RWPE2 (cell line): ENCODE results near the gene ALCAM.

Experiments
- ATAC-seq: fragments of 200-7000 bp; cut with Tn5 transposase; 3 replicates; pipeline ENCODE4 v1.9.1; 2021; ENCODE audit warnings: low read depth
- DNase-seq: peaks from one replicate; pipeline ENCODE4 v3.0.0-alpha.2; 2020; ENCODE audit warnings: low spot score
- H3K27ac ChIP-seq: fragments of 450-650 bp; 2 replicates; pipeline ENCODE4 v1.5.1; 2017; ENCODE audit warnings: mild to moderate bottlenecking; ENCODE audit not compliant: poor library complexity, severe bottlenecking
- H3K27me3 ChIP-seq: fragments of 250-450 bp; sonication (Bioruptor Pico); 2 replicates; pipeline ENCODE4 v1.5.1; 2021; ENCODE audit warnings: mild to moderate bottlenecking, moderate library complexity; ENCODE audit not compliant: insufficient read depth, poor library complexity, severe bottlenecking
- H3K36me3 ChIP-seq: fragments of 250-450 bp; sonication (Bioruptor Pico); 2 replicates; pipeline ENCODE4 v1.5.1; 2020; ENCODE audit warnings: low read depth, mild to moderate bottlenecking, moderate library complexity
- H3K4me1 ChIP-seq: fragments of 250-450 bp; sonication (Bioruptor Pico); 2 replicates; pipeline ENCODE4 v1.5.1; 2021; ENCODE audit warnings: mild to moderate bottlenecking, moderate library complexity; ENCODE audit not compliant: insufficient read depth, poor library complexity, severe bottlenecking
- H3K4me3 ChIP-seq: fragments of 250-450 bp; sonication (Bioruptor Pico); 2 replicates; pipeline ENCODE4 v1.5.1; 2021; ENCODE audit warnings: mild to moderate bottlenecking, moderate library complexity; ENCODE audit not compliant: severe bottlenecking
- H3K9me3 ChIP-seq: fragments of 250-450 bp; sonication (Bioruptor Pico); 2 replicates; pipeline ENCODE4 v1.5.1; 2021; ENCODE audit warnings: mild to moderate bottlenecking, moderate library complexity; ENCODE audit not compliant: severe bottlenecking
- CTCF ChIP-seq: fragments of 450-650 bp; IDR thresholded peaks from one replicate; pipeline ENCODE4 v1.5.1; 2017; ENCODE audit warnings: mild to moderate bottlenecking, moderate library complexity; ENCODE audit not compliant: poor library complexity, severe bottlenecking

The ALCAM gene

GRCh38 chr3:105414841-105415240 lies 48.1 kb downstream of the ALCAM start:
- H3K27ac ChIP-seq = no peak overlapping the region
- ATAC-seq = no peak
- H3K4me3 ChIP-seq = no peak overlapping the region
- H3K4me1 ChIP-seq = peaks cover 16% of the 10 kb centered on the region
- H3K27me3 ChIP-seq = no peaks in the 10 kb centered on the region
- DNase-seq = no peak
- TF ChIP-seq CTCF = no peak
- H3K36me3 ChIP-seq = no peaks in the 10 kb centered on the region
- H3K9me3 ChIP-seq = no peaks in the 10 kb centered on the region

GRCh38 chr3:105415951-105416350 lies 49.2 kb downstream of the ALCAM start:
- Histone ChIP-seq H3K4me1 (peaks cover 16% of the 10 kb centered on the region), H3K36me3 (no peaks in the 10 kb centered on the region), H3K4me3 (no peak overlapping the region), H3K27ac (no peak overlapping the region), H3K9me3 (no peaks in the 10 kb centered on the region), H3K27me3 (no peaks in the 10 kb centered on the region)
- no peak for DNase-seq
- ATAC-seq = no peak
- no peak for TF ChIP-seq CTCF

GRCh38 chr3:105417525-105418289 lies 51.0 kb downstream of the ALCAM start:
- Histone ChIP-seq H3K4me1 (peaks cover 16% of the 10 kb centered on the region), H3K27ac (no peak overlapping the region), H3K9me3 (no peaks in the 10 kb centered on the region), H3K27me3 (no peaks in the 10 kb centered on the region), H3K4me3 (no peak overlapping the region), H3K36me3 (no peaks in the 10 kb centered on the region)
- no peak for TF ChIP-seq CTCF
- DNase-seq (no peak), ATAC-seq (no peak)

- TF ChIP-seq CTCF = no peak
- ATAC-seq (no peak), DNase-seq (no peak)
- H3K36me3 ChIP-seq = no peaks in the 10 kb centered on the region
- no peak overlapping the region for H3K27ac ChIP-seq
- peaks cover 6% of the 10 kb centered on the region for H3K4me1 ChIP-seq
- H3K4me3 ChIP-seq = no peak overlapping the region
- no peaks in the 10 kb centered on the region for H3K9me3 ChIP-seq
- no peaks in the 10 kb centered on the region for H3K27me3 ChIP-seq
Measured at GRCh38 chr3:105422645-105423044, 55.9 kb downstream of the ALCAM start.

GRCh38 chr3:105423397-105423796 lies 56.7 kb downstream of the ALCAM start:
- Histone ChIP-seq H3K36me3 (no peaks in the 10 kb centered on the region), H3K4me1 (no peaks in the 10 kb centered on the region), H3K27me3 (no peaks in the 10 kb centered on the region), H3K27ac (no peak overlapping the region), H3K4me3 (no peak overlapping the region), H3K9me3 (no peaks in the 10 kb centered on the region)
- no peak for DNase-seq
- no peak for TF ChIP-seq CTCF
- no peak for ATAC-seq
